ENCODE results near the gene NUSAP1. TPM values are rescaled to one million over a fixed set of nuclear protein-coding genes. Genes with fewer than 3 reads are reported as not detected.
"Not testable (repeated sequence)": the region's sequence is repeated elsewhere in the genome, so short reads cannot be mapped to it uniquely, and the experiment has no call there.

NUSAP1 gene
- total RNA-seq, 1 donor from 2014 or later: 9.1 TPM

GRCh38 chr15:41333026-41333562, 413 bp downstream of the NUSAP1 start:
- no peak for DNase-seq (ENCODE audit: low spot score)

DNA sequence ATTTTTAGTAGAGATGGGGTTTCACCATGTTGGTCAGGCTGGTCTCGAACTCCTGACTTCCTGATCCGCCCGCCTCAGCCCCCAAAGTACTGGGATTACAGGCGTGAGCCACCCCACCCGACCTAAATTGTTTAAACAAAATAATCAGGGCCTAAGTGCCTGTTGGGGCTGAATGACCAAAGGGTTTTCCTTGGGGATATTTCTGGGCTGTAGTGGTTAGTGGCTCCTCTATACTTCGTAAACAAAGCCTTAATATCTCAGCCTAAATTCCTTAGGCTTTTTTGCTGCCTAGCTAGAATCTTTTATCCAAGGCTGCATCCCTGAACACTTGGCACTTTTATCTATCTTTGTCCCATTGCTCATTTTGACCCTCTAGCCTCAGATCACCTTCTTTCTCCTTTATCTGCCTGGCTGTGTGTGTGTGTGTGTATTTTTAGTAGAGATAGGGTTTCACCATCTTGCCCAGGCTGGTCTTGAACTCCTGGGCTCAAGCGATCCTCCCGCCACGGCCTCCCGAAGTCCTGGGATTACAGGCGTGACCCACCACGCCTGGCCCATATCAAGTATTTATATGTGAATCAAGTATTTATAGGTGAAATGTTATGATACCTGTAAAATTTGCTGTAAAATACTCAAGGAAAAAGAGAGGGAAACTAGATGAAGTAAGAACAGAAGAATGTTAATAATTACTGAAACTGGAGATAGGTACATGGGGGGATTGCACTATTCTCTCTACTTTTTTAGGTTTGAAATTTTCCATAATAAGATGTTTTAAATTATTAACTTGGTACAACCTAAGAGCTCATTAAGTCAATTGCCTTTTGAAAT, 1.8 kb downstream of the NUSAP1 start:
- no peak for DNase-seq (ENCODE audit: low spot score)

GRCh38 chr15:41336549-41336948, 3.9 kb downstream of the NUSAP1 start:
- no peak for DNase-seq (ENCODE audit: low spot score)

GRCh38 chr15:41337047-41337446, 4.4 kb downstream of the NUSAP1 start:
- DNase-seq (ENCODE audit: low spot score): no peak

DNA sequence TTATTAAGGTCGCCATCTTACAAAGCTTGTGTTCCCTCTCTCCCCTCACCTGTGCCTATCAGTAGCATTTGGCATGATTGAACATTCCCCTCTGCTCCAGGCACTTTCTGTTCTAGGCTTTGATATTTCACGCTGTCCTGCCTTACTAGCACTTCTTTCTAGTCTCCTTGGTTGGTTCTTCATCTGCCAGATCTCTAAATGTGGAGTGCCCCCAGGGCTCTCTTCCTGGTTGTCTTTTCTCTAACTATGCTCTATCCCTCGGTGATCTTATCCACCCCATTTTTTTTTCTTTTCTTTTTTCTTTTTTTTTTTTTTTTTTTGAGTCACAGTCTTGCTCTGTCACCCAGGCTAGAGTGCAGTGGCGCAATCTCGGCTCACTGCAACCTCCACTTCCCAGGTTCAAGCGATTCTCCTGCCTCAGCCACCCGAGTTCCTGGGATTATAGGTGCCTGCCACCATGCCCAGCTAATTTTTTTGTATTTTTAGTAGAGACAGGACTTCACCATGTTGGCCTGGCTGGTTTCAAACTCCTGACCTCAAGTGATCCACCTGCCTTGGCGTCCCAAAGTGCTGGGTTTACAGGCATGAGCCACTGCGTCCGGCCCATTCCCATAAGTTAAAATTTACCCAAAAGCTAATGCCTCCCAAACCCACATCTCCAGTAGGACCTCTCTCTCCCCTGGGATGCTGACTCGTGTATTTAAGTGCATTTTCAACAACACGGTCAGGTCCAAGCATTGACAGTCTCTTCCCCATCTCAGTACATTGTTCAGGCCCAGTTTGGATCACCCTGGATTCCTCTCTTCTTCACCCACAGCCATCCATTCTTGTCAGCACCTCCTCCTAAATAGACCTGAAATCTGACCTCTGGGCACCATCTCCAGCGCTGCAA, 5.2 kb downstream of the NUSAP1 start:
- no peak for DNase-seq (ENCODE audit: low spot score)

DNA sequence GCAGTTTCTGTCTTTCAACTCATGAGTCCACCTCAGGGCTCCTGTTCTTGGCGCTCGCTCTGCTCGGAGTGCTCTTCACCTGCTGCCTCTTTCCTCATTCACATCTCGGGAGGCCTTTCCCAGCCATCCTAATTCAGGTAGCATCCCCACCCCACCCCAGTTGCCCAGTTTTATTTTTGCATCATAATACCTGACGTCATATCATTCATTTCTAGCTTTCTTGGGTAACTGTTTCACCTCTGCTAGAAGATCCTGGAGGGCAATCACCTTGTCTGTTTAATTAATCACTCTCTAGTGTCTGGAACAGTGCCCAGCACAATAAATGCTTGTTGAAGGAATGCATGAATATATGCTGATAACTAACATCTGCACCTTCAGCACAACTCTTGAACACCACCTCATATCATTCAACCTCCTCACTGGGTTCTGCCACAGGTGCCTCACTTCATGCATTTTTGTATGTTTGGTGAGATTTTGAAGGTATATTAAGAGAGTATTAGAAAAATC, 7.6 kb downstream of the NUSAP1 start:
- no peak for DNase-seq (ENCODE audit: low spot score)

DNA sequence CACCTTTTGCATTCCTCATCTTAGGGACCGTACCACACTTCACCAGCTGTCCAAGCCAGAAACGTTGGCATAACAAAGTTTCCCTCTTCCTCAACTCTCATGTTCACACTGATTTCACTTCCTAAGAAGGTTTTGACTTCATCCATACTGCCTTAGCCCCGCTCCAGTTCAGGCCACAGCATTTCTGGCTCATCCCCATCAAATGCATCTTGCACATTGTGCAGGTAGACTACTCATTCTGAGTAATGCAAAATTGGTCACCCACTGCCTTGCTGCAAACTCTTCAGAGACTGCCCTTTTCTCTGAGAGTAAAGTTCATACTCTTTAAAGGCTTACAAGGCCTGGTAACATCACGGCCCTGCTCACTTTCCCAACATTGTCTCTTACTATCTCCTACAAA, 8.8 kb downstream of the NUSAP1 start:
- DNase-seq (ENCODE audit: low spot score): no peak

- no peak for DNase-seq (ENCODE audit: low spot score)
Measured at GRCh38 chr15:41347236-41347635, 14.6 kb downstream of the NUSAP1 start.

DNA sequence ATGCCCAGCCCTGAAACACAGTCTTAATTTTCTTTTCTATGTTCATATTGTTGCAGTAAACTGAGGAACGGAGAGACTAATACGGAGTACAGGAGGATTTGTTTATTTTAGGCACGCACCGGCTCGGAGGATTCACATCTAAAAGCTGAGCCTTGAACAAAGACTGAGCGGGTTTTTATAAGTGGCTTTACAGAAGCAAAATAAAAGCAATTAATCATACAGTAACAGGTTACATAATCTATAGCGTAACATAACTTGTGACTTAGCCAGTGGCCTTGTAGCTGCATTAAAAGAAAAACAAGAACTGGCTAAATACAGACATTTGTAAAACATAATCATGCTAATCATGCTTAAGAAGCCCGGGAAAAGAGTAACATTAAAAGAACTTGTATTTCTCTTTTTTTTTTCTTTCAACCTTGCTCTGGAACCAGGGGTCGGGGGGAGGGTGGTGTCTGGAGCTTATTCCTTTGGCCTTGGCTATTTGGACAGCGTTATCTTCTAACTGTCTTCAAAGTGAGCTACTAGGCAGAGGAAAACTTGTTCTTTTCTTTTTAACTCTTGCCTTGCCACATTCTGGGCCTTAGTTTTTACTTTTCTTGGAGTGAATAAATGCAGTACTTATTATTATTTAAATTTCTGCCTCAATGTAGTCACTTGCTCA, 17.5 kb downstream of the NUSAP1 start:
- no peak for DNase-seq (ENCODE audit: low spot score)

DNA sequence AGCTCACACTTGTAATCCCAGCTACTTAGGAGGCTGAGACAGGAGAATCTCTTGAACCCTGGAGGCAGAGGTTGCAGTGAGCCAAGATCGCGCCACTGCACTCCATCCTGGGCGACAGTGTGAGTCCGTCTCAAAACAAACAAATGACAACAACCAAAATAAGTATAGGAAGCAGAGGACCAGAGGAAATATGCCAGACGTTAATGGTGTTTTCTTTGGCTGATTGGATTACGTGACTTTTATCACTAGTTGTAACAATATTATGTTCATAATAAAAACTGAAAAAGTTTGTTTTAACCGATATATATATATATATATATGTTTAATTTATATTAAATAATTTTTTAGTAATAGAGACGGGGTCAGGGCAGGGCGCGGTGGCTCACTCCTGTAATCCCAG, 21.7 kb downstream of the NUSAP1 start:
- no peak for DNase-seq (ENCODE audit: low spot score)

GRCh38 chr15:41367418-41367817, 34.7 kb downstream of the NUSAP1 start:
- no peak for DNase-seq (ENCODE audit: low spot score)

- DNase-seq (ENCODE audit: low spot score): no peak
Measured at GRCh38 chr15:41377978-41378377, 45.3 kb downstream of the NUSAP1 start.

- DNase-seq (ENCODE audit: low spot score): not testable (repeated sequence)
Measured at GRCh38 chr15:41383974-41384749, 51.5 kb downstream of the NUSAP1 start.

DNA sequence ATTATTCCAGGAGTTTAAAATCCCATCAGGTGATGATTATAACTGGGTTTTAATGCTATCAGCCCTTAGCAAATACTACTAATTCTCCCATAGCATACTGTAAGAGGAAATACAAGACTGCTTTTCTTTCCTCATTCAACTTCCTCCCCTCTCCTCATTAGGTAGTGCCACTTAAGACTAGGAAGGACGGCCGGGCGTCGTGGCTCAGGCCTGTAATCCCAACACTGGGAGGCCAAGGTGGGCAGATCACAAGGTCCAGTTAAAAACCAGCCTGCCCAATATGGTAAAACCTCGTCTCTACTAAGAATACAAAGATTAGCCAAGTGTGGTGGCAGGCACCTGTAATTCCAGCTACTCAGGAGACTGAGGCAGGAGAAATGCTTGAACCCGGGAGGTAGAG, 55.0 kb downstream of the NUSAP1 start:
- DNase-seq (ENCODE audit: low spot score): no peak

DNA sequence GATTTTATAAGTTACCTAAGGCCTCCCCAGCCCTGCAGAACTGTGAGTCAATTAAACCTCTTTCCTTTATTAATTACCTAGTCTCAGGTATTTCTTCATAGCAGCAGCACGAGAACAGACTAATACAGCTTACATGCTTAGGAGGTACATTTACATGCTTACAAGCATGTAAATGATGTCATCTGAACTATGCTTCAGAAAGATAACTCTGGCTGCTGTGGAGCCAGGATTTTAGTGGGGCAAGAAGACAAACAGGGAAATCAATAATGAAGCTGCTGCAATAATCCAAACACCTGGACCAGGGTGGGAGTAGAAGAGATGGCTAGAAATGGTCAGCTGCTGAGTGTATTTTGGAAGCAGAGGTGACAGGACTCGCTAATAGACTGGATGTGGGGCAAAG, 60.0 kb downstream of the NUSAP1 start:
- no peak for DNase-seq (ENCODE audit: low spot score)

DNA sequence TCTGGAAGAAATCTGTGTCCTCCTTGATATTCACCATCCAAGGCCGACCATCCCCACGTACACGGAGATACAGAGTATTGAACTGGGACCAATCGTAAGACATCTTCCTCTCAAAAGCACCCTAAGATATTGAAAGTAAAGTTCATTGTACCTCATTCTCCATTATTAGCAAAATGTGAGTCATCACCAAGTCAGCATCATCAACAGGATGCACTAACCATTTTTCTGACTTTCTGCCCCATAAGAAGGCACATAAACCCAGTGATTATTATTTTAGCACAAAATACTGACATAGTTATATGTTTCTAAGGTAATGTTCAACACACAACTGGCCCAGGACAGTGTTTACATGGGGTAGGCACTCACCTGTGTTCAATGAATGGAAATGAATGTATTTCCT, 62.2 kb downstream of the NUSAP1 start:
- no peak for DNase-seq (ENCODE audit: low spot score)

- DNase-seq (ENCODE audit: low spot score): no peak
Measured at GRCh38 chr15:41396111-41396510, 63.4 kb downstream of the NUSAP1 start.

- no peak for DNase-seq (ENCODE audit: low spot score)
Measured at GRCh38 chr15:41401904-41402267, 69.2 kb downstream of the NUSAP1 start.

DNA sequence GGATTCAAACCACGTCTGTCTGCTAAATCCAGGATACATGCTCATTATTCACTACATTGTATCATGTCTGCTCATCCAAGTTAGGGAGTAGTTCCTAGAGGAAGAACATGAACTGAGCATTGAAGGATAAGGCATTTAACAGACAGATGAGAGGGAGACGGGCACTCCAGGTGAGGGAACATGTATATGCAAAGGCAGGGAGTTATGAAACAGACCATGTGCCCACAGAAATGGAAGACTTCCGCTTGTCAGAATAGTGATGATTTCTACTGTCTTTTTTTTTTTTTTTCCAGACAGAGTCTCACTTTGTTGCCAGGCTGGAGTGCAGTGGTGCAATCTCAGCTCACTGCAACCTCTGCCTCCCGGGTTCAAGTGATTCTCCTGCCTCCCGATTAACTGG, 74.7 kb downstream of the NUSAP1 start:
- DNase-seq (ENCODE audit: low spot score): no peak

DNA sequence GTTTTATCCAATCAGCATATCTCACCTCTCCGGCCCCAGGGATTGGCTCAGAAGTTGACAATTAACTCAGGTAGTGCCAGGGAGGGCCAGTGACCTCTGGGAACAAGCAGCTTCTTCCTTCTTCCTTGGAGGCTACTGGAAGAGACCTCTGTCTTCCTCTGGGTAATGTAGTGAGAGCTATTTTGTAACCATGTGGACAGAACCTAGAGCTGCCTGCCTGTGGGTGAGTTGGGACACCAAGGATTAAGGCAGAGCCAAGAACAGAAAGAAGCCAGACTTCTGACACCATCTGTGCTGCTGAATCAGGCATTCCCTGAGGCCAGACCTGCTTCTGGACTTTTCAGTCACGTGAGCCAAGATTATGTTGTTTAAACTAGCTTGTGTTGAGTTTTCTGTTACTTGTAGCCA, 75.6 kb downstream of the NUSAP1 start:
- peak; percentile 77 for DNase-seq (ENCODE audit: low spot score)

DNA sequence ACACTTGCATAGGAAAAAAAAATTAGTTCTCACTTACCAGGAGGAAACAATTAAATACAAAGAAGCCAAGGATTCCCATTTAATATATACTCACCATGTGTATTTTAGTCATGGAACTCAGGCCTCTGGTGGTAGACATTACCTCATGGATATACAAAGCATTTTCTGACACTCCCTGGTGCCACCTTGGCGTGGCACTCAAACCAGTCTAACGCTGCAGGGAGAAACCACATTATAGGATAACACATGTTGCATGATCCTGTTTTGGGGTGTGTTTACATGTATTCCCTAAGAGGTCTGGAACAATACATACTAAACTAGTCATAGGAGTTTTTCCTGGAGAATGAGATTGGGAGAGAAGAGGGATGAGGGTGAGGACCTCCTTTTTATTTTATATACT, 78.3 kb downstream of the NUSAP1 start:
- no peak for DNase-seq (ENCODE audit: low spot score)
